SK-N-MC (cell line): Measurements from ENCODE around the gene HHAT.
A peak's percentile ranks its signal among the peaks of the same experiment; 100 is the strongest.

Experiments
- DNase-seq: peaks from one replicate; pipeline ENCODE4 v3.0.0-alpha.2; 2011; ENCODE audit warnings: low read depth, low spot score
- H3K27ac ChIP-seq: fragments of 200-600 bp; sonication (generic); 2 replicates; pipeline ENCODE4 v1.5.1; 2016; ENCODE audit warnings: mixed run types
- H3K36me3 ChIP-seq: fragments of 200-600 bp; sonication (generic); 2 replicates; pipeline ENCODE4 v1.6.1; 2017; ENCODE audit warnings: antibody characterized with exemption, low read length, mixed read lengths; ENCODE audit not compliant: insufficient read depth
- H3K4me3 ChIP-seq: fragments of 200-600 bp; sonication (generic); 2 replicates; pipeline ENCODE4 v1.5.1; 2016
- H3K9ac ChIP-seq: fragments of 200-600 bp; sonication (generic); 2 replicates; pipeline ENCODE4 v1.8.0; 2017; ENCODE audit warnings: mixed run types, mixed read lengths; ENCODE audit not compliant: insufficient read length
- H3K9me3 ChIP-seq: fragments of 200-600 bp; sonication (generic); 2 replicates; pipeline ENCODE4 v1.6.1; 2017; ENCODE audit warnings: low read depth, mild to moderate bottlenecking, antibody characterized with exemption, low read length, moderate library complexity, mixed read lengths
- EZH2 ChIP-seq: fragments of 200-600 bp; sonication (generic); IDR thresholded peaks from one replicate; pipeline ENCODE4 v1.6.1; 2017; ENCODE audit warnings: antibody characterized with exemption
- FOXP2 ChIP-seq: optimal IDR thresholded peaks from 2 replicates; pipeline ENCODE3; 2011; ENCODE audit warnings: mild to moderate bottlenecking, moderate library complexity; ENCODE audit not compliant: insufficient read depth; ENCODE audit errors: extremely low read length, control extremely low read depth
- POLR2AphosphoS5 ChIP-seq: IDR thresholded peaks from 2 replicates; pipeline ENCODE4 v1.6.1; 2012; ENCODE audit warnings: mild to moderate bottlenecking, low read depth, low read length, borderline replicate concordance

Gene HHAT

GRCh38 chr1:210371916-210372315 lies 43.2 kb downstream of the HHAT start:
- H3K27ac ChIP-seq: no peak overlapping the region
- no peak overlapping the region for H3K4me3 ChIP-seq
- H3K9me3 ChIP-seq: no peaks in the 10 kb centered on the region
- H3K9ac ChIP-seq: no peak overlapping the region
- H3K36me3 ChIP-seq: no peaks in the 10 kb centered on the region
- no peak for DNase-seq
- TF ChIP-seq FOXP2 (no peak), EZH2 (no peak), POLR2AphosphoS5 (no peak)

- Histone ChIP-seq H3K27ac (no peak overlapping the region), H3K4me3 (no peak overlapping the region), H3K9ac (no peak overlapping the region), H3K36me3 (no peaks in the 10 kb centered on the region), H3K9me3 (no peaks in the 10 kb centered on the region)
- no peak for DNase-seq
- TF ChIP-seq FOXP2 (no peak), EZH2 (no peak), POLR2AphosphoS5 (no peak)
Measured at GRCh38 chr1:210372491-210372890, 43.8 kb downstream of the HHAT start.

GRCh38 chr1:210372931-210373627 lies 44.4 kb downstream of the HHAT start:
- TF ChIP-seq FOXP2 (no peak), EZH2 (no peak), POLR2AphosphoS5 (no peak)
- H3K9me3 ChIP-seq: no peaks in the 10 kb centered on the region
- H3K4me3 ChIP-seq: no peak overlapping the region
- H3K27ac ChIP-seq: no peak overlapping the region
- H3K9ac ChIP-seq: no peak overlapping the region
- DNase-seq: no peak
- H3K36me3 ChIP-seq: no peaks in the 10 kb centered on the region

GRCh38 chr1:210373628-210373877 lies 44.9 kb downstream of the HHAT start:
- no peak overlapping the region for H3K27ac ChIP-seq
- DNase-seq: no peak
- H3K9me3 ChIP-seq: no peaks in the 10 kb centered on the region
- no peak overlapping the region for H3K9ac ChIP-seq
- TF ChIP-seq EZH2 (no peak), POLR2AphosphoS5 (no peak)
- H3K4me3 ChIP-seq: no peak overlapping the region
- H3K36me3 ChIP-seq: no peaks in the 10 kb centered on the region

GRCh38 chr1:210373878-210374599 lies 45.3 kb downstream of the HHAT start:
- TF ChIP-seq POLR2AphosphoS5 (peak; percentile 96), EZH2 (no peak)
- H3K36me3 ChIP-seq: no peaks in the 10 kb centered on the region
- no peak overlapping the region for H3K4me3 ChIP-seq
- no peaks in the 10 kb centered on the region for H3K9me3 ChIP-seq
- peak; percentile 55 for DNase-seq
- H3K9ac ChIP-seq: no peak overlapping the region
- 0 out of 2 replicates have a peak overlapping the region, but pooled peaks have one; percentile 74 for H3K27ac ChIP-seq

- Histone ChIP-seq H3K9ac (no peak overlapping the region), H3K9me3 (no peaks in the 10 kb centered on the region), H3K4me3 (no peak overlapping the region), H3K27ac (no peak overlapping the region), H3K36me3 (no peaks in the 10 kb centered on the region)
- DNase-seq: no peak
- no peak for TF ChIP-seq FOXP2
- TF ChIP-seq EZH2: no peak
- no peak for TF ChIP-seq POLR2AphosphoS5
Measured at GRCh38 chr1:210374600-210374953, 45.9 kb downstream of the HHAT start.

GRCh38 chr1:210376836-210377372 lies 48.2 kb downstream of the HHAT start:
- Histone ChIP-seq H3K36me3 (no peaks in the 10 kb centered on the region), H3K4me3 (no peak overlapping the region), H3K27ac (no peak overlapping the region), H3K9ac (no peak overlapping the region), H3K9me3 (no peaks in the 10 kb centered on the region)
- TF ChIP-seq EZH2: no peak
- no peak for TF ChIP-seq FOXP2
- TF ChIP-seq POLR2AphosphoS5: no peak
- no peak for DNase-seq

GRCh38 chr1:210377731-210378333 lies 49.1 kb downstream of the HHAT start:
- Histone ChIP-seq H3K36me3 (no peaks in the 10 kb centered on the region), H3K4me3 (no peak overlapping the region), H3K9ac (no peak overlapping the region), H3K27ac (no peak overlapping the region), H3K9me3 (no peaks in the 10 kb centered on the region)
- TF ChIP-seq FOXP2 (no peak), POLR2AphosphoS5 (no peak), EZH2 (no peak)
- no peak for DNase-seq

GRCh38 chr1:210378736-210379135 lies 50.0 kb downstream of the HHAT start:
- Histone ChIP-seq H3K9me3 (no peaks in the 10 kb centered on the region), H3K27ac (no peak overlapping the region), H3K9ac (no peak overlapping the region), H3K4me3 (no peak overlapping the region), H3K36me3 (no peaks in the 10 kb centered on the region)
- TF ChIP-seq POLR2AphosphoS5 (no peak), EZH2 (no peak), FOXP2 (no peak)
- no peak for DNase-seq
